WTC11 (cell line): ENCODE measurements around the gene OR2W1. TPM values are rescaled to one million over a fixed set of nuclear protein-coding genes. Genes with fewer than 3 reads are reported as not detected.

Experiments used
- ATAC-seq: fragments of 200-7000 bp; cut with Tn5 transposase; 2 replicates; pipeline ENCODE4 v1.10.0; 2021; ENCODE audit warnings: mild to moderate bottlenecking, moderate library complexity
- CTCF ChIA-PET: fragments of 300-600 bp; sonication (Branson Sonifier 250); formaldehyde crosslinking; loops from one replicate; lab custom pipeline; 2021; ENCODE audit warnings: antibody characterized with exemption; lab: Charles Lee
- POLR2A ChIA-PET: fragments of 350-600 bp; sonication (Branson Sonifier 250); formaldehyde crosslinking; loops from one replicate; lab custom pipeline; 2021; ENCODE audit warnings: antibody characterized with exemption; lab: Charles Lee
- DNase-seq: peaks from one replicate; pipeline ENCODE4 v3.0.0; 2021; ENCODE audit warnings: low spot score
- H3K27ac Mint-ChIP-seq: 2 replicates; pipeline ENCODE4 v1.8.0; 2021; ENCODE audit warnings: mixed read lengths
- H3K27me3 Mint-ChIP-seq: 2 replicates; pipeline ENCODE4 v1.8.0; 2021; ENCODE audit warnings: low read depth, mild to moderate bottlenecking, moderate library complexity, mixed read lengths
- H3K36me3 Mint-ChIP-seq: 2 replicates; pipeline ENCODE4 v1.8.0; 2021; ENCODE audit warnings: mixed read lengths
- H3K4me1 Mint-ChIP-seq: 2 replicates; pipeline ENCODE4 v1.8.0; 2022; ENCODE audit warnings: mixed read lengths
- H3K4me3 Mint-ChIP-seq: 2 replicates; pipeline ENCODE4 v1.8.0; 2021; ENCODE audit warnings: mild to moderate bottlenecking, moderate library complexity, mixed read lengths
- H3K9me3 Mint-ChIP-seq: 2 replicates; pipeline ENCODE4 v1.8.0; 2021; ENCODE audit warnings: mixed read lengths
- ELF4 ChIP-seq: sonication (generic); formaldehyde crosslinking; IDR thresholded peaks from 2 replicates; pipeline ENCODE4 v1.8.1; 2022; ENCODE audit warnings: low read depth, mild to moderate bottlenecking, moderate library complexity, missing genetic modification reagents
- ZNF219 ChIP-seq: sonication (generic); formaldehyde crosslinking; IDR thresholded peaks from 2 replicates; pipeline ENCODE4 v1.8.0; 2023; ENCODE audit warnings: missing genetic modification reagents, mild to moderate bottlenecking, borderline replicate concordance
- total RNA-seq: library from RNA; stranded (reverse); gene quantifications from 3 replicates; pipeline ENCODE4 v1.2.3, GENCODE V29; 2021
- TF ChIP-seq, protein P1 (sequence below): sonication (generic); formaldehyde crosslinking; IDR thresholded peaks from 2 replicates; pipeline ENCODE4 v1.8.0; 2023; ENCODE audit warnings: missing genetic modification reagents
- TF ChIP-seq, protein P2 (sequence below): fragments of 250-450 bp; sonication (Bioruptor Pico); IDR thresholded peaks from 2 replicates; pipeline ENCODE4 v1.9.0; 2021; ENCODE audit warnings: mild to moderate bottlenecking, borderline replicate concordance
- TF ChIP-seq, protein P3 (sequence below): sonication (generic); formaldehyde crosslinking; IDR thresholded peaks from 2 replicates; pipeline ENCODE4 v1.8.0; 2022; ENCODE audit warnings: mild to moderate bottlenecking, missing genetic modification reagents

Gene OR2W1
- total RNA-seq, 1 experiment from 2014 or later = not detected

DNA sequence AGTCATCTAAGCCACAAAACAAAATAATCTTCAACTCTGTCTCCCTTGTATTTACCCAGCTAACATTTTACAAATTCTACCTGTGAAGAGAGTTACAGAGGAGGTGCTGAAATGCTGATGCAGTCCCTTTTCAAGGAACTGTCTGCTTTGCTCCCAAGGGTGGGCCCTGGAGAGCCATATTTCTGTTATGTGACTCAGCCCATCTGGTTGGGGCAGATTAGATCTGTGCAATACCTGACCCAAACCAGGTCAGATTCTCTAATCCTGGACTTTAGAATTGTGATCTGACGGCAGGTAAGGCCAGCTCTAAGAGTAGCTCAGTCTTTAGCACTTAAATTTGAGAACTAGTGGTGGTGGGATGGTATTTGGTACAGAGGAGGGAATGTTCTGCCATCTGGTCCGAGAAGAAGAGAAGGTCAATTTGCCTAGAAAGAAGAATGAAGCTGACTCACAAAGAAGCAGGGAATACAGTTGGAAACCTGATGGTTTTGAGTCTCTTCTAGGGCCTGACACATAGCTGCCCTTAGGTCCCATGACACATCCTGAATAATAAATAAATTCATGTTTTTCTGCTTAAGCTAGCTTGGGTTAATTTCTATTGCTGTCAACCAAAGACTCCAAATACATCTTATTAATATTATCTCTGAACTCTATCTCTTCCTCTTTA, 48.0 kb downstream of the OR2W1 start (continued):
- TF ChIP-seq, protein P1, sequence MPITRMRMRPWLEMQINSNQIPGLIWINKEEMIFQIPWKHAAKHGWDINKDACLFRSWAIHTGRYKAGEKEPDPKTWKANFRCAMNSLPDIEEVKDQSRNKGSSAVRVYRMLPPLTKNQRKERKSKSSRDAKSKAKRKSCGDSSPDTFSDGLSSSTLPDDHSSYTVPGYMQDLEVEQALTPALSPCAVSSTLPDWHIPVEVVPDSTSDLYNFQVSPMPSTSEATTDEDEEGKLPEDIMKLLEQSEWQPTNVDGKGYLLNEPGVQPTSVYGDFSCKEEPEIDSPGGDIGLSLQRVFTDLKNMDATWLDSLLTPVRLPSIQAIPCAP (CRISPR knock-in tag) = no peak
- TF ChIP-seq, all 79 proteins: peak for 0

DNA sequence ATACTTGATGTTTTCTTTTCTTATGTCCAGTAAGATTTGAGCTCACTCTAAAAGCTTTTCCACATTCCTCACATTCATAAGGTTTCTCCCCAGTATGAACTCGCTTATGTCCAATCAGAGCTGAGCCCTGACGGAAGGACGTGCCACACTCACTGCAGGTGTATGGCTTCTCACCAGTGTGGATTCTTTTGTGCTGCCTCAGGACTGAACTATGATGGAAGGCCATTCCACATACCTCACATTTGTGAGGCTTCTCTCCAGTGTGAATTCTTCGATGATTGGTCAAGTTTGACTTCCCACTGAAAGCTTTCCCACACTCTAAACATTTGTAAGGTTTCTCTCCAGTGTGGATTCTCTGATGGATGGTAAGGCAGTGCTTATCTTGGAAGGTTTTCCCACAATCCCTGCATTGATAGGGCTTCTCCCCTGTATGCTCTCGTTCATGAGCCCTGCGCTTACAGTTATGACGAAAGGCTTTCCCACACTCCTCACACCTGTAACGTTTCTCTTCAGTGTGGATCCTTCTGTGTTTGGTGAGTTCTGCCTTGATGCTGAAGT, 49.8 kb downstream of the OR2W1 start:
- Mint-ChIP-seq H3K27me3 (peaks cover 20% of the 10 kb centered on the region), H3K27ac (no peak overlapping the region), H3K36me3 (peaks cover 17% of the 10 kb centered on the region), H3K4me3 (no peak overlapping the region), H3K4me1 (no peaks in the 10 kb centered on the region), H3K9me3 (peaks cover 15% of the 10 kb centered on the region)
- POLR2A ChIA-PET = no interaction called here
- CTCF ChIA-PET = no interaction called here
- TF ChIP-seq, protein P2, sequence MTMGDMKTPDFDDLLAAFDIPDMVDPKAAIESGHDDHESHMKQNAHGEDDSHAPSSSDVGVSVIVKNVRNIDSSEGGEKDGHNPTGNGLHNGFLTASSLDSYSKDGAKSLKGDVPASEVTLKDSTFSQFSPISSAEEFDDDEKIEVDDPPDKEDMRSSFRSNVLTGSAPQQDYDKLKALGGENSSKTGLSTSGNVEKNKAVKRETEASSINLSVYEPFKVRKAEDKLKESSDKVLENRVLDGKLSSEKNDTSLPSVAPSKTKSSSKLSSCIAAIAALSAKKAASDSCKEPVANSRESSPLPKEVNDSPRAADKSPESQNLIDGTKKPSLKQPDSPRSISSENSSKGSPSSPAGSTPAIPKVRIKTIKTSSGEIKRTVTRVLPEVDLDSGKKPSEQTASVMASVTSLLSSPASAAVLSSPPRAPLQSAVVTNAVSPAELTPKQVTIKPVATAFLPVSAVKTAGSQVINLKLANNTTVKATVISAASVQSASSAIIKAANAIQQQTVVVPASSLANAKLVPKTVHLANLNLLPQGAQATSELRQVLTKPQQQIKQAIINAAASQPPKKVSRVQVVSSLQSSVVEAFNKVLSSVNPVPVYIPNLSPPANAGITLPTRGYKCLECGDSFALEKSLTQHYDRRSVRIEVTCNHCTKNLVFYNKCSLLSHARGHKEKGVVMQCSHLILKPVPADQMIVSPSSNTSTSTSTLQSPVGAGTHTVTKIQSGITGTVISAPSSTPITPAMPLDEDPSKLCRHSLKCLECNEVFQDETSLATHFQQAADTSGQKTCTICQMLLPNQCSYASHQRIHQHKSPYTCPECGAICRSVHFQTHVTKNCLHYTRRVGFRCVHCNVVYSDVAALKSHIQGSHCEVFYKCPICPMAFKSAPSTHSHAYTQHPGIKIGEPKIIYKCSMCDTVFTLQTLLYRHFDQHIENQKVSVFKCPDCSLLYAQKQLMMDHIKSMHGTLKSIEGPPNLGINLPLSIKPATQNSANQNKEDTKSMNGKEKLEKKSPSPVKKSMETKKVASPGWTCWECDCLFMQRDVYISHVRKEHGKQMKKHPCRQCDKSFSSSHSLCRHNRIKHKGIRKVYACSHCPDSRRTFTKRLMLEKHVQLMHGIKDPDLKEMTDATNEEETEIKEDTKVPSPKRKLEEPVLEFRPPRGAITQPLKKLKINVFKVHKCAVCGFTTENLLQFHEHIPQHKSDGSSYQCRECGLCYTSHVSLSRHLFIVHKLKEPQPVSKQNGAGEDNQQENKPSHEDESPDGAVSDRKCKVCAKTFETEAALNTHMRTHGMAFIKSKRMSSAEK (CRISPR knock-in tag) = no peak
- TF ChIP-seq, protein P3, sequence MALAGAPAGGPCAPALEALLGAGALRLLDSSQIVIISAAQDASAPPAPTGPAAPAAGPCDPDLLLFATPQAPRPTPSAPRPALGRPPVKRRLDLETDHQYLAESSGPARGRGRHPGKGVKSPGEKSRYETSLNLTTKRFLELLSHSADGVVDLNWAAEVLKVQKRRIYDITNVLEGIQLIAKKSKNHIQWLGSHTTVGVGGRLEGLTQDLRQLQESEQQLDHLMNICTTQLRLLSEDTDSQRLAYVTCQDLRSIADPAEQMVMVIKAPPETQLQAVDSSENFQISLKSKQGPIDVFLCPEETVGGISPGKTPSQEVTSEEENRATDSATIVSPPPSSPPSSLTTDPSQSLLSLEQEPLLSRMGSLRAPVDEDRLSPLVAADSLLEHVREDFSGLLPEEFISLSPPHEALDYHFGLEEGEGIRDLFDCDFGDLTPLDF (CRISPR knock-in tag) = no peak
- TF ChIP-seq ELF4 (CRISPR knock-in tag) (no peak), ZNF219 (CRISPR knock-in tag) (no peak)
- ATAC-seq (no peak), DNase-seq (no peak)

Other genes starting within 250 kb of the OR2W1 start
- 65.8 to 79.8 TPM (median 68.3 TPM) in 3 replicates for gene TRIM27, start 121.2 kb downstream of the OR2W1 start, total RNA-seq
- gene ZNF311, start 39.9 kb downstream of the OR2W1 start, total RNA-seq = 2.0 to 3.7 TPM (median 3.4 TPM) in 3 replicates
- gene OR2B3, start 42.1 kb upstream of the OR2W1 start, total RNA-seq = not detected in 3 replicates
- gene OR2J1, start 54.3 kb upstream of the OR2W1 start, total RNA-seq = not detected in 3 replicates
- 0.30 TPM in 1 of 3 replicates, not detected in the others for gene OR2J3, start 62.9 kb upstream of the OR2W1 start, total RNA-seq
- gene OR2J2, start 125.7 kb upstream of the OR2W1 start, total RNA-seq = not detected in 3 replicates